EH (cell line): ENCODE results near the gene LINGO4.

Experiments used
- DNase-seq: peaks from one replicate; pipeline ENCODE4 v3.0.0-alpha.2; 2015; ENCODE audit warnings: low read depth

LINGO4 gene

GRCh38 chr1:151814426-151814825 is 9.2 kb upstream of the LINGO4 start:
- no peak for DNase-seq

DNA sequence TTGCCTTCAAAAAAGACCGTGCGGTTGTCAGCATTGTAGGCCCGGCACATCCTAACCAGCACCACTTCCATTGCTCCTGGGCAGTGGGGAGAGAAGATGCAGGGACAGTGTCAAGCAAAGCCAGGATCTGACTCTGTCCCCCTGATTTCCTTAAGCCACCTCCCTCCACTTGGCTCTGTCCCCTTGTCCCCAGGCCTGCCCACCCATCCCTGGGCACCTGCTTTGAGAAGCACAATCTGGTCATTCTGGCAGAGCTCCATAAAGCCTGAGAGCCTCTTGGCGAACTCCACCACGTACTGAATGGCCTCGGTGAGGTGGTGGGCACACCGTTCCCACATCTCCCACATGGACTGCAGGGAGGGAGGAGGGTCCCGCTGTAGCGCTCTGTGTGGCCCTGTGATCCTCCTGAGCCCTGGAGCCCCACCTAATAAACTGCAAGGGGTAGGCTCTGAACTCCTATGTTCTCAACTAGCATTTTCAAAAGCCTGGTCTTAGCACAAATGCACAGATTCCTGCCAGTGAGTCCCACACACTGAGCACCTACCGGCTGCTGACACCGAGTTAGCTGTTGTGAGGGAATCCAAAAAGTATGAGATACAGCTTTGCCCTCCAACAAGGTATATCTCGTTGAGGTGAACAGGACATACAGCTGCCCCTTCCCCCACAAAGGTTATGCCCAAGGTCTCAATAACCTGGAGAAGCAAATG is 8.2 kb upstream of the LINGO4 start:
- no peak for DNase-seq

DNA sequence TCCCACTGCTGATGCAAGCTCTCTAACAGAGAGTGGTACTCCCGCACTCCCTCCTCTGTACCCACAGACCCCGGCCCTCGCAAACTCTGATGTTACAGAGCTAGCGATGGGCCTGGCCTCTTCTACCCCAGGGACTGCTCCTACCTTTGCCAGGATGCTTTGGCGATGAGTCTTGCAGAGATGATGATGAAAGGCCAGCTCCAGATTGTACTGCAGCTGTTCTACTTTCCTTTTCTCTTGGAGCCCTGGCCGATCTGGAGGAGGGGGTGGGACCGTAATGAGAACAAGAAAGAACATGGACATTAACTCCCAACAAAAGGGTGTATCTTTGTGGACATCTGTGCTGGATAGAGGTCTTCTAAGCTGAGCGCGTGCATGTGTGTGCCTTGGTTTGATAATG is 6.0 kb upstream of the LINGO4 start:
- DNase-seq, result peak; percentile 5

GRCh38 chr1:151809985-151810556 is 4.9 kb upstream of the LINGO4 start:
- DNase-seq, result no peak

- no peak for DNase-seq
Observed at GRCh38 chr1:151809290-151809984, 4.2 kb upstream of the LINGO4 start.

DNA sequence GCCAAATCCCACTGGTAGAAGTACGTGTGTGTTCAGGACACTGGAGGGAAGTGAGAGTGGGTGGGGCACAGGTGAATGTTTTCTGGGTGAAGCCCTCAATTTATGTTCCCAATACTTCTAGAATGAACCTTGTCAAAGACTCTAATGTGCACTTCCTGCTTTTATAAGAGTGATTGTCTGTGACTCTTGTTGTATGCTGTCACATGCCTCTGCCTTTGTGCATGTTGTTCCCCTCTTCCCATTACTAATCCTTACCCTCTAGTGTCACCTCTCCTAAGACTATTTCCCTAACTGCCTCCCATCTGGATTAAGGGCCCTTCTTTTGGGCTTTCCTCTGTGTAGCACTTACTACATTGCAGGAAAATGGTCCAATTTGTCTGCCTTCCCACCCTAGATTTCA is 2.5 kb upstream of the LINGO4 start:
- DNase-seq, result no peak

DNA sequence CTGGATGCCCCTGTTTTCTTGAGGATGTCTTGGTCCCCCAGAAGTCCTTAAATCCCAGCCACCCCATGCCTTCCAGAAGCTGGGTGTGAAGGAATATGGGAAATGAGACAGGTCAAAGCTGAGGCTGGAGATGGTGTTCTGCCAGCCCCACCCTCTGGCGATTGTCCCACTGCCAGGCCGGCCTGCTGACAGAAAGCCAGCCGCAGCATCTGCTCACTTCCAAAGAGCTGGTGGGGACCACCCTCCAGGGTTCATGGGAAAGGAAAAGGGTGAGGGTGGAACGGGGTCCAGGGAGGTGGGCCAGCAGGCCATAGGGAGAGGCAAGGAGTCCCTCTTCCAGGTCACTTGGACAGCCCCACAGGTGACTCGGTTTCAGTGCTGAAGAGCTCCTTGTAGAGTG is 1.9 kb upstream of the LINGO4 start:
- DNase-seq, result no peak

- no peak for DNase-seq
Observed at GRCh38 chr1:151806170-151806569, 951 bp upstream of the LINGO4 start.

GRCh38 chr1:151803915-151804314 is 1.3 kb downstream of the LINGO4 start:
- no peak for DNase-seq

GRCh38 chr1:151803164-151803563 is 2.1 kb downstream of the LINGO4 start:
- DNase-seq, result no peak

DNA sequence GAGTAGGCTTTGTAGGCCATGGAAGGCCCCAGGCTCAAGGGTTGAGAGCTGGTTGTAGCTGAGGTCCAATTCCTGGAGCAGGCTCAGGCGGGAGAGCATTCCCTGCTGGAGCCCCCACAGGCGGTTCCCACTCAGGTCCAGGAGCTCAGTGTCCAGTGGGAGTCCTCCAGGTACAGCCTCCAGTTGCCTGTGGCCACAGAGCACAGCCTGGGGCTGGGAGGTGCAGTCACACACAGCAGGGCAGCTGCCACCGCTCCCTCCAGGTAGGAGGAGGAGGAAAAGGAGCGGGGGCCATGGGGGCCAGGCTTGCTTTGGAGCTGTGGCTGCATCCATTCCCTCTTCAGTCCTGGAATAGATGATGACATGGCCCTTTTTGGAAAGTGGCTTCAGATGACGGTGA is 2.8 kb downstream of the LINGO4 start:
- no peak for DNase-seq

DNA sequence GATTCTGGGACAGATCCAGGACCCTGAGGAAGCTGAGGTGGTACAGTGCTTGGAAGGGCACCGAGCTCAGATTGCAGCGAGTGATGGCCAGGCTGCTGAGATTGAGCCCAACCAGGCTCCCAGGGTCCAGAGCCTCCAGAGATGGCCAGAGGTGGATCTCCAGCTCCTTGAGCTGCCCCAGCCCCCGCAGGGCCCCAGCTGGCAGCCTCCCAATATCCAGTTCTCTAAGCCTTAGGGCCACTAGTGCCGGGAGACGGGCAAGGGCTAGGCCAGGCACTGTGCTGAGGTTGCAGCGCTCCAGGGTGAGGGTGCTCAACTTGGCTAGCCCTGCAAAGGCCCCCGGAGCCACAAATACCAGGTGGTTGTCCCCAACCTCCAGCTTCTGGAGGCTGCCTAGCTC is 3.4 kb downstream of the LINGO4 start:
- no peak for DNase-seq

DNA sequence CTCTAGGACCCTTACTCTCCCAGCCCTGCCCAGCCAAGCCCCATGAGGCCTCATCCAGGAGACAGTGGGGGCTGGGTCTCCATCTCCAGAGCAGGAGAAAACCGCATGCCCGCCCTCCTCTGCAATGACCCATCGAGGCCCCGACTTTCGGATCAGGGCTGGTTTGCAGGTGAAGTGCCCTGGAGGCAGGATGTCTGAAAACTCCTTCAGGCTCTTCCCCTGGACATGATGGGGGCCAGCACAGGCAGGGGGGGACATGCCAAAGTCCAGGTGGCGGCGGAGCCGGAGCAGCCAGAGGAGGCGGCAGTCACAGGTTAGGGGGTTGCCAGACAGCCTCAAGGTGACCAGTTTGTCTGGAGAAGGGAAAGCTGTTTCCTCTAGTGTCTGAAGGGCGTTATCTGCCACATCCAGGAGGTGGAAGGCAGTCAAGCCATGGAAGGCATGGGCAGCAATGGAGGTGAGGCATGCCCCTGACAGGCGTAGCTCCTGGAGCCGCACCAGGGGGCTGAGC is 3.9 kb downstream of the LINGO4 start:
- DNase-seq, result no peak

DNA sequence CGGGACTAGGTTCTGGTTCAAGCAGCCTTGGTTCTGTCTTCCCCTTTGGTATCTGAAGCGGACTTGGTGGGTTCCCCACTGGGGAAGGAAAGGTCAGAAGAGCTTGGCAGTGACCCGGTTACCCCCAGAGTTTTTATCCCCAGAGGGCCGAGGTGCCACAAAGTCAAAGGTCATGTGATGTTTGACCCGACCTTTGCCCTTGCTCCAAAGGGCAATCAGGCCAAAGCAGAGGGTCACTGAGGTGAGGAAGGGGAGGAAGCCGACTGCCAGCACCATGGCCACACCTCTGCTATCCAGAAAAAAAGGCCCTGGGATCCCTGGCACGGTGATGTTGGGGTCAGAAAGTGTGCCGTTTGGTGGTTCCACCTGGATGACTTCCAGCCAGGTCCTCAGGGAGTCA is 4.4 kb downstream of the LINGO4 start:
- no peak for DNase-seq

- DNase-seq, result peak; percentile 48
Observed at GRCh38 chr1:151799179-151800022, 5.8 kb downstream of the LINGO4 start.

DNA sequence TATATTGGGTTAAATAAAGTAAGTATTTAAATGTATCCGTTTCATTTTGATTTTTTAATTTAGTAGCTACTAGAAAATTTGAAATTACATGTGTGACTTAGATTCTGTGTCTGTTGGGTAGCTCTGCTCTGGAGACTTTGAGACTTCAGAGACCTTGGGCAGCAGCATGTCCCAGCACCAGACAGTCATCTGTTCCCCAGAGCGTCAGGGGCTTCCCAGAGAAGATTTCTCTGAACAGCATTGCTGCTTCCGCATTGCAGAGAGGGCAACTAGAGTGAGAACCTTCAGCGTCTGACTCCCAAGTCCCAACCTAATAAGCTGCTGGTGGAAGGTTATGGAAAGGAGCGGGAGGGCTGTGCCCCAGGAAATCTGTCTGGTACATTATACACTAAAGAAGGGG is 6.6 kb downstream of the LINGO4 start:
- no peak for DNase-seq

DNA sequence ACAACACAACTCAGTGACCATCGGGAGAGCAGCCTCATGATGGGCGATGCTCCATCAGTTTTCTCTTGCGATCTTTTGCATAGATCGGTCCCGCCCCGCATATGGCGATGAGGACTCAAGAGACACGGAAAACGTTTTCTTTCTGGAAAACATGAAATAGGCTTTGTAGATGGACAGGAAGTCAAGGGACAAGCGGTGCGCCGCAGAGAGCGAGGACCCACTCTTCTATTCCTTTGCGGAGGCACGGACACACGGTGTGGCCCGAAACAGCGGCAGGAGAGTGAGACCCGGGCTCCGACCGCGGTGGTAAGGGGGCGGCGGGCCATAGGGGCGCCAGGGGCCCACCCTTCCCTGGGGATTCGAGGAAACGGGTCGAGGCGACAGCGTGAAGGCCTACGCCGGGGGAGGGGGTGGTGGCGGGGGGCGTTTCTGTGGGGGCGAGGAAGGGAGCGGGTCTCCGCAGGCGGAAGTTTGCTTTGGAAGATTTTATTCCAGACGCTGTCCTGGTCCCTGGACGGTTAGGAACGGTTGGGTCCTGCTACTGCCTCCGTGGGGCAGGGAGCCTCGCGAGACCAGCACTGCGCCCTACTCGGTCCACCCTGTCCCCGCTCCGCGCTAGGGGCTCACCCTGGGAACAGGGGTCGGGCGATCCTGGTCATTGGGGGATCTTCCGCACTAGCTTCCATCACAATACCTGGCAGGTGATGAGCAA is 14.1 kb downstream of the LINGO4 start:
- peak; percentile 34 for DNase-seq

GRCh38 chr1:151790071-151790939 is 14.9 kb downstream of the LINGO4 start, which contains the start of gene TDRKH:
TSS of gene TDRKH (minus strand) at chr1:151790500. CDS start at chr1:151783022, 7,478 bp downstream.
- DNase-seq, result peak; percentile 100

DNA sequence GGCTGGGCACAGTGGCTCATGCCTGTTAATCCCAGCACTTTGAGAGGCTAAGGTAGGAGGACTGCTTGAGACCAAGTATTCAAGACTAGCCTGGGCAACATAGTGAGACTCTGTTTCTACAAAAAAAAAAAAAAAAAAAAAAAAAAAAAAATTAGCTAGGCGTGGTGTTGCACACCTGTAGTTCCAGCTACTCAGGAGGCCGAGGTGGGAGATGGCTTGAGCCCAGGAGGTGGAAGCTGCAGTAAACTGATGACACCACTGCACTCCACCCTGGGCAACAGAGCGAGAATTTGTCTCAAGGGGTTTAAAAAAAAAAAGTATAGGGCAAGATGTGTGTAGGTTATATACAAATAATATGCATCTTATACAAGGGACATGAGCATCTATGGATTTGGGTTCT is 17.5 kb downstream of the LINGO4 start:
- DNase-seq, result no peak

DNA sequence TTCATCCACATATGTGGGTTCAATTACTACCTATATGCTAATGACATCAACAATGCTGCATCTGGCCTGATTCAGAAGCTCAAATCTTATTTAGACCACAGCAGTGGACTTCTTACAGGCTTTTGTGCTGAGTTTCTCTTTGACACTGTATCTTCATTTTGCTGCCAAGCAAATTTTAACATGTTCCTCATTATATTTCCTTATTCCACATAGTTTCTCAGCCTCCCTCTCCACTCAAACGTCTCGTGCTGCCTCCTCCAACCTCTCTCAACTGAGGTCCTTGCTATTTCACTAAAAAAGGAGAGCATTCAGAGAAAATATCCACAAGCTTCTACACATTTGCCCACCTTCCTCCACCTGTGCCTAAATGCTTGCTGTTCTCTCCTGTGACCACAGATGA is 21.4 kb downstream of the LINGO4 start:
- no peak for DNase-seq

DNA sequence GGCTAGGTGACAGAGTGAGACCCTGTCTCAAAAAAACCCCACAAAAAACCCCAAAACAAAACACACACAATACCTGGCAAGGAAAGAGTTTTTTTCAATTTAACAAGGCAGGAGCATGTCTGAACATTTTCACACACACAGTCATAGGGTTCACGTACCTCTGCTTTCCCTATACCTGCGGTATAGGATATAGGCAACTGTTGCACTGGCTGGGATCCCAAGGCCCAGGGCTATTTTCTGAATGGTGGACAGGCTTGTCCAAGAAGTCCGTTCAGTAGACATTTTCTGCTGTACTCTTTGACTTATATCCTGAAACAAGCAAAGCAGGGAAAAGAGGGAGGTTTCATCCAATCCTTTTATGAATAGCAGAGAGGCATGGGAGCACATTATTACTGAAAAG is 22.5 kb downstream of the LINGO4 start:
- no peak for DNase-seq
